Endothelial cell of umbilical vein (primary cell): ENCODE measurements around the gene TCP10L. TPM values are rescaled to one million over a fixed set of nuclear protein-coding genes. Genes with fewer than 3 reads are reported as not detected.
A peak's percentile ranks its signal among the peaks of the same experiment; 100 is the strongest.

Experiments used
- BruUV-seq: library from RNA; stranded (reverse); fragments of 400-500 nt; replicated peaks from 2 replicates; lab custom pipeline; 2021; lab: Mats Ljungman, UMichigan
- CTCF ChIA-PET: fragments of 300-600, 350-600 bp; sonication (Branson Sonifier 250); formaldehyde crosslinking; loops from one replicate; lab custom pipeline; 2021; ENCODE audit warnings: antibody characterized with exemption, inconsistent platforms; lab: Charles Lee
- POLR2A ChIA-PET: fragments of 300-600, 350-600 bp; sonication (Branson Sonifier 250); formaldehyde crosslinking; loops from one replicate; lab custom pipeline; 2021; ENCODE audit warnings: antibody characterized with exemption, inconsistent platforms; lab: Charles Lee
- DNase-seq: peaks from one replicate; pipeline ENCODE4 v3.0.0-alpha.2; 2011; ENCODE audit warnings: low read depth, low spot score
- FAIRE-seq: peaks from 2 replicates; lab custom pipeline; 2011; peaks lifted over from hg19 to GRCh38; lab: Jason Lieb, UNC
- H2AFZ ChIP-seq: 2 replicates; pipeline ENCODE4 v1.6.0; 2012; ENCODE audit warnings: low read depth, low read length, control low read depth, inconsistent platforms
- H3K27ac ChIP-seq: 2 replicates; pipeline ENCODE4 v1.5.1; 2011; ENCODE audit warnings: low read depth, mild to moderate bottlenecking, control low read depth, low read length, moderate library complexity; ENCODE audit not compliant: insufficient read depth
- H3K27me3 ChIP-seq, 2 experiments: 2 replicates each; pipeline versions ENCODE4 v1.6.0 to v1.6.1; 2011; ENCODE audit warnings: low read length in 2 of 2, mixed read lengths in 1 of 2; ENCODE audit not compliant: control insufficient read depth in 2 of 2, insufficient read depth in 2 of 2
- H3K36me3 ChIP-seq, 2 experiments: 2 replicates in 1 of 2; 3 replicates in 1 of 2; pipeline ENCODE4 v1.5.1; 2011; ENCODE audit warnings: low read length in 2 of 2, mild to moderate bottlenecking in 1 of 2, moderate library complexity in 1 of 2; ENCODE audit not compliant: control insufficient read depth in 2 of 2, insufficient read depth in 2 of 2; ENCODE audit errors: extremely low read depth in 1 of 2
- H3K4me1 ChIP-seq: 3 replicates; pipeline ENCODE4 v1.5.1; 2011; ENCODE audit warnings: mild to moderate bottlenecking, low read length; ENCODE audit not compliant: control insufficient read depth, insufficient read depth; ENCODE audit errors: extremely low read depth
- H3K4me2 ChIP-seq: 2 replicates; pipeline ENCODE4 v1.6.1; 2011; ENCODE audit warnings: low read length, control low read depth, mixed read lengths; ENCODE audit not compliant: insufficient read depth
- H3K4me3 ChIP-seq, 3 experiments: fragments of 200-600 bp in 1 of 3; sonication (generic), shearing (Covaris generic) in 1 of 3; replicated peaks in 1 of 3; 2 replicates each; pipeline ENCODE4 v1.5.1; 2011 to 2016; ENCODE audit warnings: control low read depth in 3 of 3, low read length in 3 of 3, mild to moderate bottlenecking in 2 of 3, inconsistent platforms in 1 of 3, low read depth in 1 of 3, moderate library complexity in 1 of 3; ENCODE audit not compliant: insufficient read depth in 1 of 3
- H3K79me2 ChIP-seq: 2 replicates; pipeline ENCODE4 v1.6.0; 2012; ENCODE audit warnings: low read length, inconsistent platforms; ENCODE audit not compliant: control insufficient read depth, insufficient read depth
- H3K9ac ChIP-seq: replicated peaks from 2 replicates; pipeline ENCODE3; 2011; ENCODE audit warnings: low read length, control low read depth; ENCODE audit not compliant: insufficient read depth; ENCODE audit errors: extremely low read depth
- H3K9me1 ChIP-seq: replicated peaks from 3 replicates; pipeline ENCODE4 v1.6.0; 2011; ENCODE audit warnings: mild to moderate bottlenecking, low read length; ENCODE audit not compliant: control insufficient read depth, insufficient read depth; ENCODE audit errors: extremely low read depth
- H3K9me3 ChIP-seq: replicated peaks from 2 replicates; pipeline ENCODE4 v1.5.1; 2012; ENCODE audit warnings: low read length, inconsistent platforms; ENCODE audit not compliant: control insufficient read depth, insufficient read depth
- H4K20me1 ChIP-seq: replicated peaks from 2 replicates; pipeline ENCODE3; 2011; ENCODE audit warnings: mild to moderate bottlenecking, low read length; ENCODE audit not compliant: control insufficient read depth, insufficient read depth; ENCODE audit errors: extremely low read depth
- JUN ChIP-seq: IDR thresholded peaks from 2 replicates; pipeline ENCODE4 v1.6.1; 2011; ENCODE audit warnings: borderline replicate concordance, low read depth; ENCODE audit not compliant: insufficient read length, insufficient read depth
- MAX ChIP-seq: IDR thresholded peaks from 2 replicates; pipeline ENCODE4 v1.6.1; 2011; ENCODE audit not compliant: insufficient read depth, insufficient read length
- POLR2A ChIP-seq: IDR thresholded peaks from 2 replicates; pipeline ENCODE4 v1.6.1; 2012; ENCODE audit warnings: low read depth, mild to moderate bottlenecking, control low read depth, low read length
- dilution Hi-C: fragments of 300-500 bp; cut with MboI; formaldehyde crosslinking; loops from one replicate; pipeline ENCODE4 v1.15.0; 2019; ENCODE audit warnings: low sequenced_read_pairs; ENCODE audit not compliant: extremely low pct_ligation_motif_present
- intact Hi-C: fragments of 100-400 bp; cut with micrococcal nuclease; formaldehyde crosslinking; loops from one replicate; pipeline ENCODE4 v1.10.0; 2022
- polyA plus RNA-seq, 4 experiments: library from polyadenylated mRNA; depleted of rRNA in 3 of 4; stranded (reverse) in 3 of 4; unstranded in 1 of 4; fragments of >200 nt; gene quantifications; 2 replicates each; pipeline versions ENCODE4 v1.2.1 to v1.2.3, GENCODE V29; 2011 to 2012; ENCODE audit warnings: missing spikeins in 1 of 4
- total RNA-seq: library from RNA; stranded (reverse); gene quantifications from 2 replicates; pipeline ENCODE4 v1.2.3, GENCODE V29; 2021

Gene TCP10L
- total and polyA plus RNA-seq, 2 donors (not counting 3 experiments of a cell fraction or from before 2014, with no cell fraction given): 0.07 TPM; not detected in 1

GRCh38 chr21:32549440-32549839 lies 35.9 kb downstream of the TCP10L start:
- TF ChIP-seq JUN (no peak), POLR2A (no peak)
- CTCF ChIA-PET: no interaction called here
- H2AFZ ChIP-seq: no peak overlapping the region
- DNase-seq: no peak
- H3K4me1 ChIP-seq: peaks cover 12% of the 10 kb centered on the region
- H3K9me1 ChIP-seq: no peaks in the 10 kb centered on the region
- BruUV-seq: no TSS peak
- H3K27me3 ChIP-seq: no peaks in the 10 kb centered on the region
- no peaks in the 10 kb centered on the region for H3K36me3 ChIP-seq
- H3K27ac ChIP-seq: no peak overlapping the region
- POLR2A ChIA-PET: no interaction called here
- dilution Hi-C loops (no loop called here), intact Hi-C loops (no loop called here)
- H3K9ac ChIP-seq: no peak overlapping the region
- H3K4me2 ChIP-seq: no peak overlapping the region
- FAIRE-seq: no peak
- no peaks in the 10 kb centered on the region for H4K20me1 ChIP-seq
- no peaks in the 10 kb centered on the region for H3K9me3 ChIP-seq
- no peak overlapping the region for H3K4me3 ChIP-seq
- H3K79me2 ChIP-seq: no peaks in the 10 kb centered on the region

GRCh38 chr21:32548978-32549377 lies 36.3 kb downstream of the TCP10L start:
- Histone ChIP-seq H3K9me1 (no peaks in the 10 kb centered on the region), H3K4me3 (no peak overlapping the region), H3K36me3 (no peaks in the 10 kb centered on the region), H3K79me2 (no peaks in the 10 kb centered on the region), H2AFZ (no peak overlapping the region), H4K20me1 (no peaks in the 10 kb centered on the region), H3K4me2 (peak overlapping the region; percentile 34), H3K9me3 (no peaks in the 10 kb centered on the region), H3K9ac (no peak overlapping the region), H3K27me3 (no peaks in the 10 kb centered on the region), H3K27ac (no peak overlapping the region), H3K4me1 (peaks cover 16% of the 10 kb centered on the region)
- ChIA-PET POLR2A (no interaction called here), CTCF (no interaction called here)
- dilution Hi-C loops: no loop called here
- TF ChIP-seq JUN (peak; percentile 7), MAX (no peak)
- peak; percentile 24 for DNase-seq
- no TSS peak for BruUV-seq
- FAIRE-seq: no peak
- intact Hi-C loops: no loop called here
